ENCODE data around the gene SLC9C2. TPM values are rescaled to one million over a fixed set of nuclear protein-coding genes. Genes with fewer than 3 reads are reported as not detected.

Gene SLC9C2
- total and polyA plus RNA-seq, 2 experiments from 2014 or later = not detected

DNA sequence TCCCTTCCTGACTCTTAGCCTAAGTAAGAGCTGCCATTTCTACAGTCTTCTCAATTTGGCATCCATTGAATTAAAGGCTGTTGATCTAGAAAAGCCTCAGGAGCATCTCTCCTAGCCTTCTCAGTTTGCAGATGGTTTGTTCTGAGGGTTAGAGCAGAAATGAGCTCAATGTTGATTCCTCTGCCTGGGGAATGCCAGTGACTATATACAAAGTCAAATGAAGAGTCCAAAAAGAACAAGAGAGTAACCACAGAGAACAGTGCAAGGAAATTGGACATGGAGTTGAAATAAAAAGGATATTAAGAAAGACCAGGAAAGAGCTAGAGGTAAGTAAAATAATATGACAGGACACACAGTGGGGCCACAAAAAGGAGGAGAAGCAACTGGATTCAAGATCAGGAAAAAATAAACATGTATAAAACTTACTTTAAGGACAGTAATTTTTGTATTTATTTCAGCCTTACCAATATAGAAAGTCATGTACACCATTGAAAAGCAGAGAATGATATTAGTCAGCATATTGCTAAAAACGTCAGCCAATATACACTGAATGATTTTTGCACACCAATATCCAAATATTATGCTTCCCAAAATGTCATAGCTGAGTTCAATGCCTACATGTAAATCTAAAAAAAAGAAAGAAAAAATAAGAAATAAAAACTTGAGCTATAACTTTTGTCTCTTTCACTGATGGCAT, 21.3 kb downstream of the SLC9C2 start:
- in situ Hi-C loops (cut with MboI) = no loop called here
- WGBS, 2 experiments (ENCODE audit: low coverage in 1 of 2, low lambda C conversion rate in 2 of 2, missing lambda C conversion rate in 2 of 2) = 3 to 16% methylated on average over 1 of the region's 1 CpG
- no peaks in the 10 kb centered on the region for H3K36me3 ChIP-seq (ENCODE audit: low read depth)

DNA sequence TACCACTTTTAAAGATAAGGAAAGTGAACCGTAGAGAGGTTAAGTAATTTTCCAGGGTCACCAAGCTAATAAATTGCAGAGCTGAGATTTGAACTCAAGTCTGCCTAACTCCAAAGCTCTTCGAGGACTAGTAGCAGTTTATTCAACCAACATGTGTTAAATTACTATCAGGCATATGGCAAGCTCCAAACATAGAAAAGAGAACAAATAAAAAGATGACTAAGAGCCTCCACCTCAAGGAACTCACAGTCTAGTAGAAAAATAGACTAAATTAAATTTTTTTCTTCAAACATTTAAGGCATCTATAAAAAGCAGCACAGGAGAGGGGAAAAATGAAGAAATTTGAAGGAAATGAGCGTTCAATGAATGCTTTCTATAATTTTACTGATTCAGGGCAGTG, 22.2 kb downstream of the SLC9C2 start:
- H3K9me3 ChIP-seq (ENCODE audit: low read depth) = no peaks in the 10 kb centered on the region
- in situ Hi-C loops (cut with MboI) = no loop called here
- no peak overlapping the region for H2AFZ ChIP-seq
- no peak overlapping the region for H3K9ac ChIP-seq
- H3K27me3 ChIP-seq (replicated peaks; ENCODE audit: insufficient read depth) = 0 out of 2 replicates have a peak, but pooled peaks cover 6% of the 10 kb centered on the region
- H3F3A ChIP-seq (ENCODE audit: insufficient read depth) = no peaks in the 10 kb centered on the region
- H3K9me2 ChIP-seq (ENCODE audit: insufficient read depth) = no peaks in the 10 kb centered on the region; the same call in 1 of the 2 replicates
- no peaks in the 10 kb centered on the region for H3K79me2 ChIP-seq (ENCODE audit: insufficient read depth)
- 37 to 41% methylated on average over 3 of the region's 3 CpGs for WGBS, 2 experiments (ENCODE audit: low coverage in 1 of 2, low lambda C conversion rate in 2 of 2, missing lambda C conversion rate in 2 of 2)
- H3K4me2 ChIP-seq (ENCODE audit: unreplicated experiment) = no peak overlapping the region
- H3K4me1 ChIP-seq (ENCODE audit: insufficient read depth) = no peaks in the 10 kb centered on the region
- no peaks in the 10 kb centered on the region for H4K20me1 ChIP-seq (ENCODE audit: insufficient read depth)
- no peak for DNase-seq
- no peaks in the 10 kb centered on the region for H3K36me3 ChIP-seq (ENCODE audit: low read depth)
- H3K27ac ChIP-seq = no peak overlapping the region
- no peak for TF ChIP-seq EZH2 (IDR thresholded peaks at IDR 0.05; ENCODE audit: insufficient read depth, poor library complexity, severe bottlenecking)
- no peak for TF ChIP-seq EZH2phosphoT487 (IDR thresholded peaks at IDR 0.05; ENCODE audit: insufficient read depth, low read depth)
- H3K4me3 ChIP-seq = no peak overlapping the region

More for the DNA sequence above, 21.3 kb downstream of the SLC9C2 start:
- H2AFZ ChIP-seq = no peak overlapping the region
- TF ChIP-seq EZH2 (IDR thresholded peaks at IDR 0.05; ENCODE audit: insufficient read depth, poor library complexity, severe bottlenecking) = no peak
- 0 out of 2 replicates have a peak, but pooled peaks cover 6% of the 10 kb centered on the region for H3K27me3 ChIP-seq (replicated peaks; ENCODE audit: insufficient read depth)
- H3K4me1 ChIP-seq (ENCODE audit: insufficient read depth) = no peaks in the 10 kb centered on the region
- H3K9me2 ChIP-seq (ENCODE audit: insufficient read depth) = no peaks in the 10 kb centered on the region; the same call in 1 of the 2 replicates
- no peaks in the 10 kb centered on the region for H4K20me1 ChIP-seq (ENCODE audit: insufficient read depth)
- no peak overlapping the region for H3K27ac ChIP-seq
- no peak overlapping the region for H3K9ac ChIP-seq
- no peak overlapping the region for H3K4me2 ChIP-seq (ENCODE audit: unreplicated experiment)
- H3K4me3 ChIP-seq = no peak overlapping the region
- no peaks in the 10 kb centered on the region for H3K79me2 ChIP-seq (ENCODE audit: insufficient read depth)
- DNase-seq = no peak
- no peaks in the 10 kb centered on the region for H3F3A ChIP-seq (ENCODE audit: insufficient read depth)
- H3K9me3 ChIP-seq (ENCODE audit: low read depth) = no peaks in the 10 kb centered on the region

DNA sequence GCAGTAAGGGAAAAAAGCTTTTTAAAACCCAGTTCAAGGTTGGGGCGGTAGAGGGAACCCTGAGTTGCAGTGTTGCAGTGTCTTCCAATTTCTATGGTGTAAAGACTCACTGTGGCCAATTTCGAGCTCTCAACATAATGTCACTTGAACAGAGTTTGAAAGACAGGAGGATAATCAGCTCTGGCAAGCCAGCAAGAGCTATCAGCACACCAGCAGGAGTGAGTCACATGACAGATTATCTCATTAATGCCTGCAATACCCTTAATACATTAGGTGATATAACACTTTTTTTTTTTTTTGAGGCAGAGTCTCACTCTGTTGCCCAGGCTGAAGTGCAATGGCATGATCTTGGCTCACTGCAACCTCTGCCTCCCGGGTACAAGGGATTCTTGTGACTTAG, 22.8 kb downstream of the SLC9C2 start:
- Histone ChIP-seq H4K20me1 (ENCODE audit: insufficient read depth) (no peaks in the 10 kb centered on the region), H3F3A (ENCODE audit: insufficient read depth) (no peaks in the 10 kb centered on the region), H3K4me3 (no peak overlapping the region), H3K27ac (no peak overlapping the region), H3K36me3 (ENCODE audit: low read depth) (no peaks in the 10 kb centered on the region), H3K9me2 (ENCODE audit: insufficient read depth) (no peaks in the 10 kb centered on the region; the same call in 1 of the 2 replicates), H3K9ac (no peak overlapping the region), H3K27me3 (replicated peaks; ENCODE audit: insufficient read depth) (0 out of 2 replicates have a peak, but pooled peaks cover 6% of the 10 kb centered on the region), H3K4me2 (ENCODE audit: unreplicated experiment) (no peak overlapping the region), H3K4me1 (ENCODE audit: insufficient read depth) (no peaks in the 10 kb centered on the region), H2AFZ (no peak overlapping the region), H3K9me3 (ENCODE audit: low read depth) (no peaks in the 10 kb centered on the region), H3K79me2 (ENCODE audit: insufficient read depth) (no peaks in the 10 kb centered on the region)
- DNase-seq = no peak
- WGBS, 2 experiments (ENCODE audit: low coverage in 1 of 2, low lambda C conversion rate in 2 of 2, missing lambda C conversion rate in 2 of 2) = 45 to 46% methylated on average over 3 of the region's 3 CpGs
- TF ChIP-seq EZH2 (IDR thresholded peaks at IDR 0.05; ENCODE audit: insufficient read depth, poor library complexity, severe bottlenecking) (no peak), EZH2phosphoT487 (IDR thresholded peaks at IDR 0.05; ENCODE audit: insufficient read depth, low read depth) (no peak)
- in situ Hi-C loops (cut with MboI) = no loop called here

DNA sequence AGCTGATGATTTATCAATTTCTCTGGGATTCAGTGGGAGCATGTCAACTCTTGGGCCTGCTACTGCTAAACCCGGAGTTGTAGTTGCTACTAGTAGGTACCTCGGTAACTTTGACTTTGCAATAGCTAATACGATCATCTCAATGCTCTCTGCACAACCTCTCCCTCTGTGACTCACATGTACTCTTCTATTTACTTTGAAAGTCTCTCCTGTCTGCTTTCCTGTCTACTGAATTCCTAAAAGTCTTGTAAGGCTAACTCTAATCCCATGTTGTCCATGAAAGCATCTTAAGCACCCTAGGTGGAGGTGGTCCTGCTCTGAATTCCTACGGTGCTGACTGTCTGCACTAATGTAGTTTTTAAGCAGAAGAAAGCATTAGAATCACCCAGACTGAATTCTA, 29.3 kb downstream of the SLC9C2 start:
- Histone ChIP-seq H3F3A (ENCODE audit: insufficient read depth) (no peaks in the 10 kb centered on the region), H3K79me2 (ENCODE audit: insufficient read depth) (no peaks in the 10 kb centered on the region), H3K4me2 (ENCODE audit: unreplicated experiment) (no peak overlapping the region), H2AFZ (no peak overlapping the region), H3K27ac (no peak overlapping the region), H3K9me3 (ENCODE audit: low read depth) (no peaks in the 10 kb centered on the region), H3K36me3 (ENCODE audit: low read depth) (no peaks in the 10 kb centered on the region), H4K20me1 (ENCODE audit: insufficient read depth) (no peaks in the 10 kb centered on the region), H3K9ac (no peak overlapping the region), H3K4me3 (no peak overlapping the region), H3K9me2 (ENCODE audit: insufficient read depth) (no peaks in the 10 kb centered on the region), H3K27me3 (replicated peaks; ENCODE audit: insufficient read depth) (0 out of 2 replicates have a peak, but pooled peaks cover 3% of the 10 kb centered on the region), H3K4me1 (ENCODE audit: insufficient read depth) (no peaks in the 10 kb centered on the region)
- WGBS, 2 experiments (ENCODE audit: low coverage in 1 of 2, low lambda C conversion rate in 2 of 2, missing lambda C conversion rate in 2 of 2) = 67% methylated on average over 4 of the region's 4 CpGs
- no peak for DNase-seq
- in situ Hi-C loops (cut with MboI) = no loop called here
- no peak for TF ChIP-seq EZH2phosphoT487 (IDR thresholded peaks at IDR 0.05; ENCODE audit: insufficient read depth, low read depth)

Measured in GM23248 (cell line).